ENCODE data around the gene HPRT1. TPM values are rescaled to one million over a fixed set of nuclear protein-coding genes. Genes with fewer than 3 reads are reported as not detected.
"Not testable (repeated sequence)": the region's sequence is repeated elsewhere in the genome, so short reads cannot be mapped to it uniquely, and the experiment has no call there.

HPRT1 gene, protein sequence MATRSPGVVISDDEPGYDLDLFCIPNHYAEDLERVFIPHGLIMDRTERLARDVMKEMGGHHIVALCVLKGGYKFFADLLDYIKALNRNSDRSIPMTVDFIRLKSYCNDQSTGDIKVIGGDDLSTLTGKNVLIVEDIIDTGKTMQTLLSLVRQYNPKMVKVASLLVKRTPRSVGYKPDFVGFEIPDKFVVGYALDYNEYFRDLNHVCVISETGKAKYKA
- total RNA-seq: 9.1 and 12.2 TPM in 2 replicates

DNA sequence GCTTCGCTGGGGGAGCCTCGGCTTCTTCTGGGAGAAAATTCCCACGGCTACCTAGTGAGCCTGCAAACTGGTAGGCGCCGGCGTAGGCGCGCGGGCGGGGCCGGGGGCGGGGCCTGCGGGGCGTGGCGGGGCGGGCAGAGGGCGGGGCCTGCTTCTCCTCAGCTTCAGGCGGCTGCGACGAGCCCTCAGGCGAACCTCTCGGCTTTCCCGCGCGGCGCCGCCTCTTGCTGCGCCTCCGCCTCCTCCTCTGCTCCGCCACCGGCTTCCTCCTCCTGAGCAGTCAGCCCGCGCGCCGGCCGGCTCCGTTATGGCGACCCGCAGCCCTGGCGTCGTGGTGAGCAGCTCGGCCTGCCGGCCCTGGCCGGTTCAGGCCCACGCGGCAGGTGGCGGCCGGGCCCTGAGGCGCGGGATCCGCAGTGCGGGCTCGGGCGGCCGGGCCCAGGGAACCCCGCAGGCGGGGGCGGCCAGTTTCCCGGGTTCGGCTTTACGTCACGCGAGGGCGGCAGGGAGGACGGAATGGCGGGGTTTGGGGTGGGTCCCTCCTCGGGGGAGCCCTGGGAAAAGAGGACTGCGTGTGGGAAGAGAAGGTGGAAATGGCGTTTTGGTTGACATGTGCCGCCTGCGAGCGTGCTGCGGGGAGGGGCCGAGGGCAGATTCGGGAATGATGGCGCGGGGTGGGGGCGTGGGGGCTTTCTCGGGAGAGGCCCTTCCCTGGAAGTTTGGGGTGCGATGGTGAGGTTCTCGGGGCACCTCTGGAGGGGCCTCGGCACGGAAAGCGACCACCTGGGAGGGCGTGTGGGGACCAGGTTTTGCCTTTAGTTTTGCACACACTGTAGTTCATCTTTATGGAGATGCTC, at the start of gene HPRT1:
TSS of gene HPRT1 (plus strand) at position 161 of the 857 bp plus-strand sequence. CDS start at position 308, 147 bp downstream.
- DNase-seq (ENCODE audit: low read depth in 2 of 2): peak; percentile 62 to 80

DNA sequence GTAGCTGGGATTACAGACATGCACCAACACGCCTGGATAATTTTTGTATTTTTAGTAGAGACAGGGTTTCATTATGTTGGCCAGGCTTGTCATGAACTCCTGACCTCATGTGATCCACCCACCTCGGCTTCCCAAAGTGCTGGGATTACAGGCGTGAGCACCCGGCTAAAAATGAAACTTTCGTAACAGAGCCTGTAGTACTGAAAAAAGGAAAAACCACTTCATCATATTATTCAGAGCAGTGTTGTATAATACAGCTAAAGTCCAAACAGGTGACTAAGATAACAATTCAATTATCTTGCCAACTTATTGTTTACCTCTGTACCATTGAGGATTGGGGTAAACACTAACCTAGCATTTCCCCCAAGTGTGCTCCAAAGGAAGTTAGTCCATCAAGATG, 43.9 kb upstream of the HPRT1 start:
- no peak for DNase-seq (ENCODE audit: low read depth in 2 of 2)

DNA sequence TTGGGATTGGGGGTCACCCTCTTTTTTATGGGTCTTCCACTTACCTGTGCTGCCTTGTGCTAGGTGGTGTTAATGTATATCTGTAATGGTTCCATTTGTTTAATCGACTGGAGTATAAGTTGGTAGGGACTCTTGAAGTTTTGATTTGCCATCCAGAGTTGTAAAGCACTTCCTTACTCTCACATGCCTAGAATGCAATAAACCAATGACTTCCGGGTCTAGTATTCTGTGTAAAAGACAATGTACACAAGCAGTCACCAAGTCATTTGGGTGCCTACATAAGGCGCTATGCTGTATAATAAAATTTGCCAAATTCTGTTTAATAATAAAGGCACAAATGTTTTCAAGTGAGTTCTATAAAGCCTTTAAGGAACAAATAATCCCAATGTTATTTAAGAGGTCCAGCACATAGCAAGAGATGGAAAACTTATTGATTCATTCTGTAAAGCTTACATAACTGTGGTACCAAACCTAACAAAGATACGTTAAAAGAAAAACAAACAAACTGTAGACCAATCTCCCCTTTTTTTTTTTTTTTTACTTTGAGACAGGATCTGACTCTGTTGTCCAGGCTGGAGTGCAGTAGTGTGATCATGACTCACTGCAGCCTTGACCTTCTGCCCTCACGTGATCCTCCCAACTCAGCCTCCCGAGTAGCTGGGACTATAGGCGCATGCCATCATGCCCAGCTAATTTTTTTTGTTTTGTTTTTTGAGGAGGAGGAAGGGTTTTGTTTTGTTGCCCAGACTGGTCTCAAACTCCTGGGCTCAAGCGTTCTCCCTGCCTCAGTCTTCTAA, 41.5 kb upstream of the HPRT1 start:
- peak; percentile 11 to 46 for DNase-seq (ENCODE audit: low read depth in 2 of 2)

DNA sequence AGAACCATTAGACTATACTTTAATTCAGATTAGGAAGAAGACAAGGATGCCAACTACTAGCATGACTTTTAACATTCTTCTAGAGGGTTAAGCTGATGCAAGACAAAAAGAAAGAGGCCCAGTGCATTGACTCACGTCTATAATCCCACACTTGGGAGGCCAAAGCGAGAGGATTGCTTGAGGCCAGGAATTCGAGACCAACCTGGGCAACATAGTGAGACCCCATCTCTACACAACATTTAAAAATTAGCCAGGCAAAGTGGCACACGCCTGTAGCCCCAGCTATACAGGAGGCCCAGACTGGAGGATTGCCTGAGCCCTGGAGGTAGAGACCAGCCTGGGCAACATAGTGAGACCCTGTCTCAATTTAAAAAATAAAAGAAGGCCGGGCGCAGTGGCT, 40.2 kb upstream of the HPRT1 start:
- no peak for DNase-seq (ENCODE audit: low read depth in 2 of 2)

DNA sequence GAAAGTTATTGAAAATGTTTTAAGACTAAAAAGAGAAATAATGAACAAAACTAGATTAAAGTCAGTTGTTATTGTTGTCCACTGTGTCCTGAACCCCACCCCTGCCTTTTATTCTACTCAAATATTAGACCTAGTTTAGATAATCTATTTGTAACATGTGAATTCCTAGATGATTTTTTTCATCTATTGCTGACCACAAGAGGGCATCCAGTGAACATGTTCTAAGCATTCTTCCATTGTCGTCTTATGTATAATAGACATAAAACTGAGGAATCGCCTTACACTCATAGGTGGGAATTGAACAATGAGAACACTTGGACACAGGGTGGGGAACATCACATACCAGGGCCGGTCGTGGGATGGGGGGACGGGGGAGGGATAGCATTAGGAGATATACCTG, 36.4 kb upstream of the HPRT1 start:
- peak; percentile 44 to 47 for DNase-seq (ENCODE audit: low read depth in 2 of 2)

DNA sequence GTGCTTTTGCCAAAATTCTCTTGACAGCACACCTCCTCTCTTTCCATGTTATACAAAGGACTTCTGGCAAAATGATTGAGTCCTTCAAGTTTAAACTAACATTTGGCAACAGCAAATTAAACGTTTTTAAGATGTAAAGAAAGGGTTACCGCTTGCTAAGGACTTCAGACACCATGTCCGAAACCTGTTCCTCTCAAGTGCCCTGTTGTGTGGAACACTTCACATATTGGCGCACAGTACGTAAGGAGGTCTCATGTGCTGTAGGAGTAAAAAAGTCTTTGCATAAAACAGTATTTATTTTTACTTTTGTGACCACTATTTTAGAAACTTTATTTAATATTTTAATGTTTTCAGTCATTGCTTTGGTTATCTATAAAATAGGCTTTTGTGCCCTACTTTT, 33.7 kb upstream of the HPRT1 start:
- no peak for DNase-seq (ENCODE audit: low read depth in 2 of 2)

DNA sequence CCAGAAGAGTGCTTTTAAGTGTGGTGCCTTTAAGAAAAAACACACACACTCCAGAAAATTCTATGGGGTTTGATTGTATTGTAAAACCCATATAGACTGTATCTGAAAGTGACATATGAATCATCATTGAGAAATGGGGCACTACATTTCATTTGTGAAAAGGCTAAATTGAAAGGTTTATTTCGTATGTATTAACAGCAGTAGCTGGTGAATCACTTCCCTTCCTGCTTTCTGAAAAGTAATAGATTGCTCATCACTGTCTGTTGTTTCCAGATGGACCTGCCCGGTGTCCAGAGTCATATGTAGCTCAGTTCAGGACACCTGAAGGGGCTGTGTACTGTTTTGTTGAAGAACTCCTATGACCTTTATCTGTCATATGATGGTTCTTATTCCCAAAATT, 28.1 kb upstream of the HPRT1 start:
- peak; percentile 59 to 73 for DNase-seq (ENCODE audit: low read depth in 2 of 2)

DNA sequence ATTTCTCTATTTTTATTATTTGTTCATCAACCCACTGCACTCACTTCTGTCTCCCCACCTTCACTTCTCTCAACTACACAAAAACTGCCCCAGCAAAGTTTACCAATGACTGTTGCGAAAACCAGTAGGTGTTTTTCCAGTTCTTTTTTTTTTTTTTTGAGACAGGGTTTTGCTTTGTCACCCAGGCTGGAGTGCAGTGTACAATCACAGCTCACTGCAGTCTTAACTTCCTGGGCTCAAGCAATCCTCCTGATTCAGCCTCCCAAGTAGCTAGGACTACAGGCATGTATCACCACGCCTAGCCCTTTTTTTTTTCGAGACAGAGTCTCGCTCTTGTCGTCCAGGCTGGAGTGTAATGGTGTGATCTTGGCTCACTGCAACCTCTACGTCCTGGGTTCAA, 24.1 kb upstream of the HPRT1 start:
- no peak for DNase-seq (ENCODE audit: low read depth in 2 of 2)

DNA sequence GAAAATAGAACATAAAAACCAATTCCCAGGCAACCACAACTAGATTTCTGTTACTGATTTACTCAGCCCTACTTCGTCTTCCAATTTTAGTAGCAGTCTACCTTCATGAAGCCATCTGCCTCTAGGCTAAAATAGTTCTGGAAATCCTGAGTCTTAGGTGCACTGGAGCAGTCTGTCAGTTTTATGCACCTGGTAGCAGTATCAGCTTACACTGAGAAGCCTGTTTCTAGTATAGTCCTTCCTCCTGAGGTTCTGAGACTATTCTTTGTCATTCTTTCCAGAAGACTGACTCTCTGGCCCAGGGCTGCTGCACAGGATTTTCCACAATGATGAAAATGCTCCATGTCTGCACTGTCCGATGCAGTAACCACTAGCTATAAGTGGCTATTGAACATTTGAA, 16.9 kb upstream of the HPRT1 start:
- DNase-seq (ENCODE audit: low read depth in 2 of 2): no peak

DNA sequence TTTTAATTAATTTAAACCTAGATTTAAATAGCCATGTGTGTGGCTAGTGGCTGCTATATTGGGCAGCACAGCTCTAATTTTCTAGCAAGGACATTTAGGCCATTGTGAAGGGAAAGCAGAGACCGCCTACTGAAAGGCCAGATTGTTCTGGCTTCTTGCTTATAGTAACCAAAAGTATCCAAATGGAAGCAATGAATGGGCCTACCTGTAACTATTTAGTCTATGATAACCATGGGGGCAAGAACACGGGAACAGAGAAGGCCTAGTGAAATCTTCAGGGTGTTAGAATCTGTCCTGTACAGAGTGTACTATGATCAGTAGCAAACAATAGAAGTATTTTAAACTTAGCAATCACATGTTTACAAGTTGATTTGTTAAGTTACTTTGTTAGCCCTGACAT, 16.5 kb upstream of the HPRT1 start:
- DNase-seq (ENCODE audit: low read depth in 2 of 2): no peak

DNA sequence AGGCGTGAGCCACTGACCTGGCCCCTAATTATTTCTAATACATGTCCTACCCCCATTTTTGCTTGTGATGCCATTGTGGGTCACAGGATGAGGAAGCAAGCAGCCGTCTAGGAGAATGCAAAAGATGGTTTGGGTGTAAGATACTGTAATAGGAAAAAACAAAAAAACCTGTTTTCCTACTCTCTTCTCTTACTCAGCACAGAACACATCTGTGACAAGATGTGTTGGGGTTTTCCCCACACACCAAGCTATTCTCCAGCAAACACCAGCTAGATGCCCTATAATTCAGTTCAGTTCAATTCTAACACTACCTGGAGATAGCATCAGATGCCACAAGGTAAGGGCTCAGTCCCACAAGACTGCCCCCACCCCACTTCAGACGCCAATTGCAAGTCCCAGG, 15.3 kb upstream of the HPRT1 start:
- DNase-seq (ENCODE audit: low read depth in 2 of 2): no peak

DNA sequence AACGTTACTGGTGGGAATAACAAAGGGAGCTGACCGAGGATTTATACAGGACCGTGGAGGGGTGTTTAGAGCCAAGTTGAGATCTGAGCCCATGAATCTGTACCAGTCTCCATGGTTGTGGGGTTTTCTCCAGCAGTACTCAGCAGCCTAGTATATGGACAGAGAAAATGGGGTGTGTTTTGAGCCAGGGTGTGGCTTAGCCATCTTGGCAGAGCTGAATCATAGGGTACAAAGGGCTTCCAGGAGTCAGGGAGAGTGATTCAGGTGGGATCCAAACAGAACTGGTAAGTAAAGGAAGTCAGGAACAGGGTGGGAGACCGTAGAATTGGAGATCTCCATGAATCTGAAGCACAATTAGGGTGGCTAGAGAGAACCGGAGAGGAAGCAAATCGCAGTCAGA, 7.4 kb upstream of the HPRT1 start:
- no peak for DNase-seq (ENCODE audit: low read depth in 2 of 2)

DNA sequence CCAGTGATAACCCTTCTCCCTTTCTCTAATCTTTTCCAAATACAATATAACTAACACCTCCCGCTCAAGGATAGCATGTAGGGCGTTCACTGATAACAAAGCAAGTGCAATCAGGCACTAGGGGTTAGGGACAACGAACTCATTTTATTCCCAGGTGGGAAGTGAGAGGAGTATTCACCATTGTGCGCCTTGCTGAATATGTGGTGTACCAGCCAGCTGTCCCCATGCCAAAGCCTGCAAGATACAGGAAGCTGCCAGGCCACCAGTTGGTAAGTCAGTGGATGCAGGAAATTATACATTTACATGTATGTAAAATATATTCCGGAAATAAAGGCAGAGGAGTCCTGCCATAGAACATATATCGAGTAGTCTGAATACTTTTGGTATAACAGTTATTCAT, 6.3 kb upstream of the HPRT1 start:
- DNase-seq (ENCODE audit: low read depth in 2 of 2): no peak

DNA sequence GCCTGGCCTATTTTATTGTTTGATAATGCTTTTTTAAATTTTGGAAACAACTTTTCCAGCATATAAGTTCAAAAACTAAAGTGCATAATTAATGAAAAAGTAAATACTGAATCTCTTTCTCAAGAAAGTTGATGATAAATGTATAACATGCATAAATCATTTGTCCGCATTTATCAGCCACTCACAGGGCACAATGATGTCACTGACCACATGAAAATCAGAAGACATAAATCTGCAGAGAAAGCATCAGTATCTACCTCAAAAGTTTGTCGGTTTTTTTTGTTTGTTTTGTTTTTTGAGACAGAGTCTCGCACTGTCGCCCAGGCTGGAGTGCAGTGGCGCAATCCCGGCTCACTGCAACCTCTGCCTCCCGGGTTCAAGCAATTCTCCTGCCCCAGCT, 5.5 kb upstream of the HPRT1 start:
- no peak for DNase-seq (ENCODE audit: low read depth in 2 of 2)

DNA sequence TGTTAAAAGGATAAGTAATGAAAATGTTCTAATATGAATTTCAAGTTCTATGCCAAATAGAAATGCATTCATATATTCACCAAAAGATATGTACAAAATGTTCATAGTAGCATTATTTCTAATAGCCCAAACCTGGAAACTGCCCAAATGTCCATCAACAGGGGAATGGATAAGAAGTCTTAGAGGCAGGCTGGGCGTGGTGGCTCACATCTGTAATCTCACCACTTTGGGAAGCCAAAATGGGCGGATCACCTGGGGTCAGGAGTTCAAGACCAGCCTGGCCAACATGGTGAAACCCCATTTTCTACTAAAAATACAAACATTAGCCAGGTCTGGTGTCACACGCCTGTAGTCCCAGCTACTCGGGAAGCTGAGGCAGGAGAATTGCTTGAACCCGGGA, 2.3 kb upstream of the HPRT1 start:
- DNase-seq (ENCODE audit: low read depth in 2 of 2): no peak

DNA sequence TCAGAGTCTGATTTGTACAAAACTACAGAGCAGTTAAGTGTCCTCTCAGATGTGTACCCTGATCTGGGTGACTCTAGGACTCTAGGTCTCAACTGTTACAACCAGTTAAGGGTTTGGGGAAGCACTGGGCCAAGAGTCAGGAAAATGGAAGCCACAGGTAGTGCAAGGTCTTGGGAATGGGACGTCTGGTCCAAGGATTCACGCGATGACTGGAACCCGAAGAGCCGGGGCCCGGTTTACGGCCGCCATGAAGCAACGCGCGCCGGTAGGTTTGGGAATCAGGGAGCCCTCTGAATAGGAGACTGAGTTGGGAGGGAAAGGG, 321 bp upstream of the HPRT1 start:
- DNase-seq (ENCODE audit: low read depth in 2 of 2): no peak

DNA sequence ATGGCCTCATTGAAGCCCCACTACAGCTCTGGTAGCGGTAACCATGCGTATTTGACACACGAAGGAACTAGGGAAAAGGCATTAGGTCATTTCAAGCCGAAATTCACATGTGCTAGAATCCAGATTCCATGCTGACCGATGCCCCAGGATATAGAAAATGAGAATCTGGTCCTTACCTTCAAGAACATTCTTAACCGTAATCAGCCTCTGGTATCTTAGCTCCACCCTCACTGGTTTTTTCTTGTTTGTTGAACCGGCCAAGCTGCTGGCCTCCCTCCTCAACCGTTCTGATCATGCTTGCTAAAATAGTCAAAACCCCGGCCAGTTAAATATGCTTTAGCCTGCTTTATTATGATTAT, 876 bp downstream of the HPRT1 start:
- peak in 1 of 2 donors; percentile 5 for DNase-seq (ENCODE audit: low read depth in 2 of 2)

DNA sequence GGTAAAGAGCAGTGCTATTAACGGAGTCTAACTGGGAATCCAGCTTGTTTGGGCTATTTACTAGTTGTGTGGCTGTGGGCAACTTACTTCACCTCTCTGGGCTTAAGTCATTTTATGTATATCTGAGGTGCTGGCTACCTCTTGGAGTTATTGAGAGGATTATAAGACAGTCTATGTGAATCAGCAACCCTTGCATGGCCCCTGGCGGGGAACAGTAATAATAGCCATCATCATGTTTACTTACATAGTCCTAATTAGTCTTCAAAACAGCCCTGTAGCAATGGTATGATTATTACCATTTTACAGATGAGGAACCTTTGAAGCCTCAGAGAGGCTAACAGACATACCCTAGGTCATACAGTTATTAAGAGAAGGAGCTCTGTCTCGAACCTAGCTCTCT, 1.5 kb downstream of the HPRT1 start:
- DNase-seq (ENCODE audit: low read depth in 2 of 2): no peak

DNA sequence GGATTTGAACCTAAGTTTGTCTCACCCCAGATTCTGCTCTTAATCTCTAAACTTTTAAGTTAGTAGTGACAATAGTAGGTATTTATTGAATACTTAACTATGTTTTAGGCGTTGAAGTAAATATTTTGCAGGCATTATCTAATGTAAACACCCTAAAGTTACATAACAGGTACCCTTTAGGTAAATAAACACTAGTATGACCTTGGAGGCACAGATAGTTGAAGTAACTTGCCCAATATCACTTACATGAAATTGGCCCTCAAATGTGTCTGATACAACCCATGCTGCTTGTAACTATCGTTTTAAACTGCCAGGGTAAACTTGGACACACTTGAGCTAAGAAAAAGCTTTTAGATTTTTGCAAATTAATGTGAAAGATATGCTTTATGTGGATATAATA, 3.0 kb downstream of the HPRT1 start:
- no peak for DNase-seq (ENCODE audit: low read depth in 2 of 2)

DNA sequence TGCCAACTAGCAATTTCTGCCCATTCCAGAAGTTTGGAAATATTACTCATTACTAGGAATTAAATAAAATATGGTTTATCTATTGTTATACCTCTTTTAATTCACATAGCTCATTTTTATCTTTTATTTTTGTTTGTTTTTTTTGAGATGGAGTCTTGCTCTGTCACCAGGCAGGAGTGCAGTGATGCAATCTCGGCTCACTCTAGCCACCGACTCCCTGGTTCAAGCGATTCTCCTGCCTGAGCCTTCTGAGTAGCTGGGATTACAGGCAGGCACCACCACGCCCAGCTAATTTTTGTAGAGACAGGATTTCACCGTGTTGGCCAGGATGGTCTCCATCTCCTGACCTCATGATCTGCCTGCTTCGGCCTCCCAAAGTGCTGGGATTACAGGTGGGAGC, 4.5 kb downstream of the HPRT1 start:
- not testable (repeated sequence) for DNase-seq (ENCODE audit: low read depth in 2 of 2)

DNA sequence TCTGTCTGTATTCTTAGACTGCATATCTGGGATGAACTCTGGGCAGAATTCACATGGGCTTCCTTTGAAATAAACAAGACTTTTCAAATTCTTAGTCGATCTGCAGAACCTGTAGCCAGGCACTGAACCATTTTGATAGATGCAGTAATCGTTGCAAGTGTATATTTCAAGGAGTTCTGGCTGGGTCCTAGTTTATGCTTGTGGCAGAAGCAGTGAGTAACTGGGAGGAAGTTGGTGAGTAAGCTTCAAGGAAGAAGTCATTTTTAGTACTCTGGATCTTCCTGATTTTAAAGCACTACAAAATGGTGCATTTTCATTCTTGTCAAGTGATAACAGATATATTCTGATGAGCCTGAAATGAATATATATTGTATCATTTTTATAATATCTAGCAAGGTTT, 9.5 kb downstream of the HPRT1 start:
- peak in 1 of 2 donors; percentile 71 for DNase-seq (ENCODE audit: low read depth in 2 of 2)

DNA sequence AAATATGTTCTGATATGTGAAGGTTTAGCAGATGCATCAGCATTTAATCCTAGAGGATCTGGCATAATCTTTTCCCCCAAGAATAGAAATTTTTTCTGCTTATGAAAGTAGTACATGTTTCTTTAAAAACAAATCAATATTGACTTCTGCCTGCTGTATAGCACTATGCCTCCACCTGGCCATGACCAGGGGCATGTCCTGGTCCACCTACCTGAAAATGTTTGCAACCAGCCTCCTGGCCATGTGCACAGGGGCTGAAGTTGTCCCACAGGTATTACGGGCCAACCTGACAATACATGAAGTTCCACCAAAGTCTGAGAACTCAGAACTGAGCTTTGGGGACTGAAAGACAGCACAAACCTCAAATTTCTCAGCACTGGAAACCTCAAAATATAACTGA, 10.0 kb downstream of the HPRT1 start:
- DNase-seq (ENCODE audit: low read depth in 2 of 2): no peak

DNA sequence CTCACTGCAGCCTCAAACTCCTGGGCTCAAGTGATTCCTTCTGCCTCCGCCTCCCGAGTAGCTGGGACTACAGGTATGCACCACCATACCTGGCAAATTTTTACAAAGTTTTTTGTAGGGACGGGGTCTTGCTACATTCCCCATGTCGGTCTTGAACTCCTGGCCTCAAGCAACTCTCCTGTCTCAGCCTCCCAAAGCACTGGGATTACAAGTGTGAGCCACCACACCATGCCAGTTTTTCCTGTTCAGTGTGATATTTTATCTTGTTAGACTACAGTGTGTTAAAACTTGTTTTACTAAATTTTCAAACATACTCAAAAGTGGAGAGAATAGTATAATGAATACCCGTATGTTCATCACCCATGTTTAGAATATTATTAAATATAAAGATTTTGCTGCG, 12.1 kb downstream of the HPRT1 start:
- no peak for DNase-seq (ENCODE audit: low read depth in 2 of 2)

Data from lung microvascular endothelial cell (primary cell).